ENCODE results near the gene AK8.

Gene AK8

GRCh38 chr9:132901858-132902831 is 24.1 kb upstream of the AK8 start:
- Histone ChIP-seq H4K20me1 (ENCODE audit: insufficient read depth, low read length) (no peaks in the 10 kb centered on the region), H3K9ac (ENCODE audit: low read length) (no peak overlapping the region), H3K9me3 (ENCODE audit: insufficient read depth, low read length) (no peaks in the 10 kb centered on the region), H3K27me3 (ENCODE audit: low read depth, low read length) (no peaks in the 10 kb centered on the region), H3K4me3 (ENCODE audit: low read length) (no peak overlapping the region), H3K4me1 (ENCODE audit: low read length) (0 out of 2 replicates have a peak, but pooled peaks cover 2% of the 10 kb centered on the region), H3K27ac (ENCODE audit: low read length) (no peak overlapping the region), H3K36me3 (replicated peaks; ENCODE audit: low read depth, low read length) (peaks cover 28% of the 10 kb centered on the region), H3K79me2 (ENCODE audit: low read length) (no peaks in the 10 kb centered on the region), H2AFZ (ENCODE audit: low read depth, low read length) (no peak overlapping the region), H3K4me2 (ENCODE audit: low read length) (no peak overlapping the region)
- TF ChIP-seq EZH2phosphoT487 (IDR thresholded peaks at IDR 0.05; ENCODE audit: low read depth) (no peak), CTCF (IDR thresholded peaks at IDR 0.05; ENCODE audit: low read depth, low read length) (peak; percentile 93)

GRCh38 chr9:132898051-132898450 is 20.0 kb upstream of the AK8 start:
- H3K4me3 ChIP-seq (ENCODE audit: low read length) = no peak overlapping the region
- H3K4me1 ChIP-seq (ENCODE audit: low read length) = 0 out of 2 replicates have a peak, but pooled peaks cover 2% of the 10 kb centered on the region
- TF ChIP-seq EZH2phosphoT487 (IDR thresholded peaks at IDR 0.05; ENCODE audit: low read depth) (no peak), CTCF (IDR thresholded peaks at IDR 0.05; ENCODE audit: low read depth, low read length) (no peak)
- H4K20me1 ChIP-seq (ENCODE audit: insufficient read depth, low read length) = no peaks in the 10 kb centered on the region
- no peak overlapping the region for H3K4me2 ChIP-seq (ENCODE audit: low read length)
- H2AFZ ChIP-seq (ENCODE audit: low read depth, low read length) = no peak overlapping the region
- H3K27me3 ChIP-seq (ENCODE audit: low read depth, low read length) = no peaks in the 10 kb centered on the region
- H3K27ac ChIP-seq (ENCODE audit: low read length) = no peak overlapping the region
- H3K79me2 ChIP-seq (ENCODE audit: low read length) = no peaks in the 10 kb centered on the region
- peaks cover 41% of the 10 kb centered on the region for H3K36me3 ChIP-seq (replicated peaks; ENCODE audit: low read depth, low read length)
- no peaks in the 10 kb centered on the region for H3K9me3 ChIP-seq (ENCODE audit: insufficient read depth, low read length)
- H3K9ac ChIP-seq (ENCODE audit: low read length) = no peak overlapping the region

- H4K20me1 ChIP-seq (ENCODE audit: insufficient read depth, low read length) = no peaks in the 10 kb centered on the region
- no peaks in the 10 kb centered on the region for H3K9me3 ChIP-seq (ENCODE audit: insufficient read depth, low read length)
- no peak overlapping the region for H3K9ac ChIP-seq (ENCODE audit: low read length)
- no peaks in the 10 kb centered on the region for H3K79me2 ChIP-seq (ENCODE audit: low read length)
- H3K4me1 ChIP-seq (ENCODE audit: low read length) = 0 out of 2 replicates have a peak, but pooled peaks cover under 1% of the 10 kb centered on the region
- no peak overlapping the region for H2AFZ ChIP-seq (ENCODE audit: low read depth, low read length)
- H3K27me3 ChIP-seq (ENCODE audit: low read depth, low read length) = no peaks in the 10 kb centered on the region
- H3K27ac ChIP-seq (ENCODE audit: low read length) = no peak overlapping the region
- TF ChIP-seq EZH2phosphoT487 (IDR thresholded peaks at IDR 0.05; ENCODE audit: low read depth) (no peak), CTCF (IDR thresholded peaks at IDR 0.05; ENCODE audit: low read depth, low read length) (no peak)
- H3K4me2 ChIP-seq (ENCODE audit: low read length) = no peak overlapping the region
- peaks cover 38% of the 10 kb centered on the region for H3K36me3 ChIP-seq (replicated peaks; ENCODE audit: low read depth, low read length)
- no peak overlapping the region for H3K4me3 ChIP-seq (ENCODE audit: low read length)
These were observed 18.8 kb upstream of the AK8 start for GRCh38 chr9:132896906-132897305.

- Histone ChIP-seq H3K4me2 (ENCODE audit: low read length) (no peak overlapping the region), H3K4me3 (ENCODE audit: low read length) (no peak overlapping the region), H3K9me3 (ENCODE audit: insufficient read depth, low read length) (no peaks in the 10 kb centered on the region), H3K4me1 (ENCODE audit: low read length) (no peaks in the 10 kb centered on the region), H3K27me3 (ENCODE audit: low read depth, low read length) (no peaks in the 10 kb centered on the region), H3K36me3 (replicated peaks; ENCODE audit: low read depth, low read length) (peaks cover 34% of the 10 kb centered on the region), H3K9ac (ENCODE audit: low read length) (no peak overlapping the region), H2AFZ (ENCODE audit: low read depth, low read length) (no peak overlapping the region), H4K20me1 (ENCODE audit: insufficient read depth, low read length) (no peaks in the 10 kb centered on the region), H3K27ac (ENCODE audit: low read length) (no peak overlapping the region), H3K79me2 (ENCODE audit: low read length) (no peaks in the 10 kb centered on the region)
- TF ChIP-seq EZH2phosphoT487 (IDR thresholded peaks at IDR 0.05; ENCODE audit: low read depth) = no peak
- TF ChIP-seq CTCF (IDR thresholded peaks at IDR 0.05; ENCODE audit: low read depth, low read length) = no peak
These were observed 18.2 kb upstream of the AK8 start for GRCh38 chr9:132896264-132896663.

Measured in OCI-LY3 (cell line).